ENCODE measurements around the gene PSMD1.
"Not testable (repeated sequence)": the region's sequence is repeated elsewhere in the genome, so short reads cannot be mapped to it uniquely, and the experiment has no call there.

PSMD1 gene

DNA sequence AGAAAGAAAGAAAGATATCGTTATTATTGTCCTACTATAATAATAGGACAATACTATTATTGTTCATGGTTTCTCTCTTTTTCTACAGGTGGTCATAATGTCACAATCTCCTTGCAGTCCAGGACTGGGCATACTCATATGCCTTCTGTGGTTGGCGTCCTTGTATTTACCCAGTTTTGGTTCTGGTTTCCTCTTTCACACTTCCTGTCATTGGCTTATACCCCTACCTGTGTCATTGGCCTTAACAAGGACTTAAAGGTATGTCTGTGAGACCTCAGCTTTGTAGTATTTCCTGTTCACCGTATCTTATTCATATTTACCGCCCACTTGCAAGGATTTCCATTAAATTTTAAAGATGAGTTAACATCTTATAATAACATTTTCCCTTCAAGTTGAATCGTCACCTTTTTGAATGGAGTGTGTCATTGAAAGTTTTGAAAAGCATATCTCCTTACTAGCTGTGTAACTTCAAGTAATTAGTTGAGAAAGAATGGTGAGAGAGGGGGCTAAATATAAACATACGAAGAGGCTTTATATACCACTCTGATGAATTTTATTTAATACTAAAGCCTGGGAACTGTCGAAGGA is 104.7 kb downstream of the PSMD1 start:
- no peak for DNase-seq (ENCODE audit: low read depth)

DNA sequence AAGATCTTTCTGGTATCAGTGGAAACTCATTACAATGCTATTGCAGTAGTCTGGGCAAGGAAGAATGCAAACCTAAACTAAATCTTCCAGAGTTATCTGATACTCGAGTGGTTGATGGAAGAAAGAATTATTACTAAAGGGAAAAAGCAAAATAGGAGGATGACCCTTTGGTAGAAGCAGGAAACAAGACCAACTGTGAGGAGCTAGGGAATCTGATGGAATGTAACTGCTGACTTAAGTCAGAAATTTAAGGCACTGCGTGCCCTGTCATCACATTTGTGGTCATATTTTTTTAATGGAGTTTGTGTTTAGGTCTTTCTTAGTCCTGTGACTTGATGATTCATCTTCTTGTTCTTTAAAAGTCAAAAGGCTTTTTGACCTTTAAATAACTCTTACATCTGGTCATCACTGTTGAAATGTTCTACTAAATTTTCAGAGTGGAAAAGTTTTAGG is 105.2 kb downstream of the PSMD1 start:
- peak; percentile 100 for DNase-seq (ENCODE audit: low read depth)

GRCh38 chr2:231163011-231163410 is 106.3 kb downstream of the PSMD1 start:
- no peak for DNase-seq (ENCODE audit: low read depth)

GRCh38 chr2:231163414-231164095 is 106.9 kb downstream of the PSMD1 start:
- no peak for DNase-seq (ENCODE audit: low read depth)

DNA sequence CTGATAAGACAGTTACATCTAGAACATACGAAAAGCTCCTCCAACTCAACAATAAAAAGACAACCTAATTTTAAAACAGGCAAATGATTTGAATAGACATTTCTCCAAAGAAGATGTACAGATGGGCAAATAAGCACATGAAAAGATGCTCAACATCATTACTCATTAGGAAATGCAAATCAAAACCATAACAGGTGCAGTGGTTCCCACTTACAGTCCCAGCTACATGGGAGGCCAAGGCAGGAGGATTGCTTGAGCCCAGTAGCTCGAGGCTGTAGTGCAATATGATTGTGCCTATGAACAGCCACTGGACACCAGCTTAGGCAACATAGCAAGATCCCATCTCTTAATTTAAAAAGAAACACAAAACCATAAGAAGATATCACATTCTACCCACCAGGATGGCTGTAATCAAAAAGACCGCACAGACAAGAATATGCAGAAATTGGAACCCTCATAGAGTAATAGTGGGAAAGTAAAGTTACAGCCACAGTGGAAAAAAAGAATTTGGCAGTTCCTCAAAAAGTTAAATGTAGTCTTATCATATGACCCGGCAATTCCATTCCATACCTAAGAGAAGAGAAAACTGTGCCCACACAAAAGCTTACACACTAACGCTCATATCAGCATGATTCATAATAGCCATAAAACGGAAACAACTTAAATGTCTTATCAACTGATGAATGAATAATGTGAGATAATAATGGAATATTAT is 111.2 kb downstream of the PSMD1 start:
- no peak for DNase-seq (ENCODE audit: low read depth)

GRCh38 chr2:231168460-231169139 is 111.9 kb downstream of the PSMD1 start:
- no peak for DNase-seq (ENCODE audit: low read depth)

- no peak for DNase-seq (ENCODE audit: low read depth)
Observed at GRCh38 chr2:231169488-231169887, 112.8 kb downstream of the PSMD1 start.

GRCh38 chr2:231170055-231170454 is 113.4 kb downstream of the PSMD1 start:
- DNase-seq (ENCODE audit: low read depth) = peak; percentile 92

DNA sequence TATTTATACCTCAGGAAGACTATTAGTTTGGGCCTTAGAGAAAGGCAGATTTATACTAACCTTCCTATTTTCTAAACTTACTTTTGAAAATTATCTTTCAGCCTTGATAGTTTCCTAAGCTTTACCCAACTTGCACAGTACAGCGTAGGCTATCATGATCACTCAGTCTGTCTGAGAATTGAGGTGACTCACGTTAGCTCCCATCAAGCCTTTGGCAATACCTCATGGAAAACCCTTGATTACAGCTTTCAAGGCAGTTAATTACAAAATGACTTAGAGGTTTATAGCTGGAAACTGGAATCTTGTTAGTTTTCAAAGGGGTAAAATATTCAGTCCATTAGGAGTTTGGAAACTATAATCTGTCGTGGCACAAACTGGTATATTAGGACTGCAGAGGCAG is 115.4 kb downstream of the PSMD1 start:
- no peak for DNase-seq (ENCODE audit: low read depth)

DNA sequence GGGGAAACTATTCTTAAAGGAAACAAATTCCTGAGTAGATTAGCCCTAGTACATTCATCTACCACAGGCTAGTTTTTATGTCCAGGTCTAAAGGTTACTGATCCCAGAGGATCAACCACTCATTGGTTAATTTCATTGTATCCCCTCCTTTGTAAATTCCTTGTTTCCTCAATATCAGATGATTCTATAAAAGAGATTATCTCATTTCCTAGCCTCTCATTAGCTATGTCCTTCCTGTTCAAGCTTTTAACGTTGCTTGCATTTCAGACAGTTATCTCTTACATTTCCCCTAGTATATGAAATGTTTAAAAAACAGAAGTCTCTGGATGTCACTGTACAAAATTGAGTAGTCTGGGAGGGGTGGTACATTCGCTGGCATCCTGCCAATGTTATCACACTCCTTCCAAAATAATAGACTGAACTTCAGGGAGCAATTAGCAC is 117.6 kb downstream of the PSMD1 start:
- DNase-seq (ENCODE audit: low read depth) = no peak

GRCh38 chr2:231176066-231176465 is 119.4 kb downstream of the PSMD1 start:
- no peak for DNase-seq (ENCODE audit: low read depth)

- no peak for DNase-seq (ENCODE audit: low read depth)
Observed at GRCh38 chr2:231177156-231178025, 120.7 kb downstream of the PSMD1 start.

DNA sequence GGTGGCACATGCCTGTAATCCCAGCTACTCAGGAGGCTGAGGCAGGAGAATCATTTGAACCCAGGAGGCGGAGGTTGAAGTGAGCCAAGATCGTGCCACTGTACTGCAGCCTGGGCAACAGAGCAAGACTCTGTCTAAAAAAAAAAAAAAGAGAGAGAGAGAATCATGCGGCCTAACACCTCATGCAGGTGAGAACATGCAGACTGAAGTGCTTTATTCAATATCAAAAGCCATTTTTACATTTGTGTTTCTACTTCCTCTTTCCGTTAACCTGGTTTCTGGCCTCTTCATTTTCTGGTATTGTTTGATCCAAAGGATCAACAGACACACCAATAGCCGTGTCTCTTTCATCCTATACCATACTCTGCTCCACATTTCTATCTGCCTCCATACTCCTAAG is 122.1 kb downstream of the PSMD1 start:
- not testable (repeated sequence) for DNase-seq (ENCODE audit: low read depth)

DNA sequence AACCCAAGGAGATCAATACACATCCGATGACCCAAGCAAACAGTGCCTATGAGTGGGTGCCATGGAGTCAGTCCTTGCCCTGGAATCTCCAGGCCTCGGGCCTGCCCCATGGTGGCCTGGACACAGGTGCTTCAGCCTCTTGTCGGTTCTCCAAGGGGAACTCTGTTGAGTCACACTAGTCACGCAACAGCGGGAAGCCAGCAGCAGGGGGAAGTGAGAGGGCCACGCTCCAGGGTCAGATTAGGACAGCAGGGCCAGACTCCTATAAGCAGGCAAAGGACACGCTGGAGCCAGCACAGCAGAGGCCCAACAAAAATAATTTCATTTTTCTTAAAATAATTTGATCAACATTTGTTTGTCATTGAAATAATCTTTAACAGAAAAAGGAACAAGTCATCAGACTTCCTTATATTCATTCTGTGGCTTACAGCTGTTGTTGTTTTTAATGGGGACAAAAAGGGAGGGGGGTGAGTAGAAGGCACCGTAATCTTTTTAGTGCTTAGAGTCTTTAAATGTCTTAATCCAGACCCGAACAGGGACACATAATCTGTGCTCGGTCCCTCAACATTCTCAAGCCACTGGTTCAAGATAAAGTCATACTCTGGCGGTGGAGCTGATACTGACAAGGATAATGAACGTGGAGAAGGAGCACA is 125.3 kb downstream of the PSMD1 start:
- peak; percentile 75 for DNase-seq (ENCODE audit: low read depth)

DNA sequence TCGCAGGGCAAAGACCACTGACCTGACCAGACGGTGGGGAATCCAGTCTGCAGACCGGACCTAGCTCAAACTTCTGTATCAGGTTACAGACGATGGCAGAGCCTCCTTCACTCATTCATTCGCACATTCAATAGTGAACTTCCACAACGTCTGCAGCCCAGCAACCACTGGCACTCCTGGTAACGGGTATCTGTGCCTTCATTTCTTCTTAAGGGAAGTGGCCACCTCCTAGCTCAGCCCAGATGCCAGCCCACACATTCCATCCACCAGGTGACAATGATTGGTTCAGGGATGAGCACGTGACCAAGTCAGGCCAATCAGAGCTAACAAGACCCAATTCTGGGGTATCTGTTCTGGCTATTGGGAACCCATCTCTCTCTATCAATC is 125.8 kb downstream of the PSMD1 start:
- no peak for DNase-seq (ENCODE audit: low read depth)

DNA sequence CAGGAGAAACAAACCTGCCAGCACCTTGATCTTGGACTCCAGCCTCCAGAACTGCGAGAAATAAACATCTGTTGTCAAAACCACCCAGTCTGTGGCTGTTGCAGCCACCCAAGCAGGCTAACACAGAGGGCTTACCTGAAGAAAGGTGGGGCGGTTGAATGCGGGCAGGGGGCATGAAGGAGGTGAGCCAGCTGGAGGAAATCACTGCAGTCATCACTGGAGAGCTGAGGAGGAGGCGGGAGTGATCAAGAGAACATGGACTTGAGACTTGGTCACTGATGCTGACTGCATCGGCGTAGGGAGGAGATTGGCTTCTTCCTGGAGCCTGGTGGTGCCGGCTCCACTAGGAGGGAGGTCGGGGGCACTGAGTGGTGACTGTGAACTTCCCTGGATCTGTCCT is 127.2 kb downstream of the PSMD1 start:
- DNase-seq (ENCODE audit: low read depth) = no peak

DNA sequence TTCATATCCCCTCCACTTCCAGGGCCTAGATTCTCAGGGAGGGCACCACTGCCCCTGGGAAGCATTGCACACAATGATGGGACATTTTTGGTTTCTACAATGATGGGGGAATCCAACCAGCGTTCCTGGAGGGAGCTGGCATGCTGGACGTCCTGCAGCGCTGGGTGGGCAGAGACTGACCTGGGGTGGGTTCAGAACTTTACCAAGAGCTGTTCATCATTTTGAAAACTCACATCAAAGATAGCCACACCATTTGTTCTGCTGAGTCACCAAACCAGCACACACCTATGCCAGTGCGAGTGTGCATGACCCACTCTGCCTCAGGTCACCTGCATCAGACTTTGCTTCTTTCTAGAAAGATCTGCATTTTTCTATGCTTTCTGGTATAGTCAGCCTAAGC is 127.7 kb downstream of the PSMD1 start:
- no peak for DNase-seq (ENCODE audit: low read depth)

GRCh38 chr2:231185050-231185725 is 128.5 kb downstream of the PSMD1 start:
- no peak for DNase-seq (ENCODE audit: low read depth)

DNA sequence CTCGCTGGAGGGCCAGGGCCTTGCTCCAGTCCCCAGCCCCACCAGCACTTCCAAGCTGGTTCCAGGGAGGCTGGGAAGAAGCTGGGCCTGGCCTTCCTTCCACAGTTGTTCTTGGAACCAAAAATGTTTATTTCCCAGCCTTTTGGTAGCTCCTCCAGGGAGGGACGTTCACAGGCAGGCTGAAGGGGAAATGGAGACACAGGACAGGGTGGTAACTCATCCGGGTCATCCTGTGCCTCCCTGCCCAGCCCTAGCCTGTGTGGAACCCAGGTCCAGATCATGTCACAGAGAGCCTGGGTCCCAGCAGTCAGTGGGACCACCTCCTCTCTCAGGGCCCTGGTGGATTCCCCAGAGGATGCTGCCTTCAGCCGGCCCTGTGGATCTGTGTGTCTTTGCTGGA is 129.2 kb downstream of the PSMD1 start:
- DNase-seq (ENCODE audit: low read depth) = no peak

DNA sequence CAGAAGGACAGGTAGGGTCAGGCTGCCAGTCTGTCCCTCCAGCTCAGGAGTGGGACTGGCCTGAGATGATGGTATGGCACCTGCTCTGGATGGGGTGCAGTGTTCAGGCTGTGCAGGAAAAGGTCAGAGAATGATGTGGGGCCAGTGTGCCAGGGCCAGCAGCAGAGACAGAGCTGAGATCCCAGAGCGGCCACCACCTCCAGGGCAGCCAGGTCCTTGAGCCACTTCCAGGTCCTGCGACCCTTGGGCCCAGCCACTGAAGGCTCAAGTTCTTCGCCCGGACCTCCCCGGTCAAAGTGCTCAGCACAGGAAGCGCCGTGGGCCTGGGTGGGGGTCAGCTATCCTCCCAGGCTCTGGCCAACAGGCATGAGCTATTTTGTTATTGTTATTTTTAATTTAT is 129.7 kb downstream of the PSMD1 start:
- no peak for DNase-seq (ENCODE audit: low read depth)
